Esophagus squamous epithelium (tissue), 4 donors: ENCODE results near the gene SUPT3H.

ENCODE experiments used
- POLR2A ChIP-seq, 4 donors: fragments of 450-650 bp; IDR thresholded peaks; one replicate each; pipeline ENCODE4 v1.6.1; 2017; ENCODE audit warnings: antibody characterized with exemption in 4 of 4, mild to moderate bottlenecking in 4 of 4, moderate library complexity in 3 of 4
- TF ChIP-seq, protein P1 (sequence below), 6 experiments: fragments of 450-650 bp in 4 of 6; fragments of 200-600 bp in 2 of 6; sonication (generic) in 2 of 6; IDR thresholded peaks; one replicate each; pipeline ENCODE4 v1.5.1; 2016 to 2019; ENCODE audit warnings: antibody characterized with exemption in 6 of 6, mild to moderate bottlenecking in 4 of 6, moderate library complexity in 4 of 6

DNA sequence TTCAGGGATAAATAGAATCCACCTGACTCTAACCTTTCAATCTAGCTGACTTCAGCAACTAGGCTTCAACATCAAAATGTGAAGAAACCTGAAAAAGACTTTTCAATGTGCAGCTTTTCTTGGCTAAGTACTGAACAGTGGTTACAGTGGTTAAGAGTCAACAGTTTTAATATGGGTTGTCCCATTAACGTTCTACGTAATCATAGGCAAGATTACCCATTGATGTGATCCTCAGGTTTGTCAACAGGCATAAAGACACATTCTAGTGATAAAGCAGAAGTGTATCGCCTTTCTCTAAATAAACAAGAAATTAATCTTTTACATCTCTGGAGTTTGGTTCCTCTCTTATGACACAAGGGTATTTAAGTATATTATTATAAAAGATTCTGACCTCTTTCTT lies 203.7 kb downstream of the SUPT3H start:
- TF ChIP-seq, protein P1, sequence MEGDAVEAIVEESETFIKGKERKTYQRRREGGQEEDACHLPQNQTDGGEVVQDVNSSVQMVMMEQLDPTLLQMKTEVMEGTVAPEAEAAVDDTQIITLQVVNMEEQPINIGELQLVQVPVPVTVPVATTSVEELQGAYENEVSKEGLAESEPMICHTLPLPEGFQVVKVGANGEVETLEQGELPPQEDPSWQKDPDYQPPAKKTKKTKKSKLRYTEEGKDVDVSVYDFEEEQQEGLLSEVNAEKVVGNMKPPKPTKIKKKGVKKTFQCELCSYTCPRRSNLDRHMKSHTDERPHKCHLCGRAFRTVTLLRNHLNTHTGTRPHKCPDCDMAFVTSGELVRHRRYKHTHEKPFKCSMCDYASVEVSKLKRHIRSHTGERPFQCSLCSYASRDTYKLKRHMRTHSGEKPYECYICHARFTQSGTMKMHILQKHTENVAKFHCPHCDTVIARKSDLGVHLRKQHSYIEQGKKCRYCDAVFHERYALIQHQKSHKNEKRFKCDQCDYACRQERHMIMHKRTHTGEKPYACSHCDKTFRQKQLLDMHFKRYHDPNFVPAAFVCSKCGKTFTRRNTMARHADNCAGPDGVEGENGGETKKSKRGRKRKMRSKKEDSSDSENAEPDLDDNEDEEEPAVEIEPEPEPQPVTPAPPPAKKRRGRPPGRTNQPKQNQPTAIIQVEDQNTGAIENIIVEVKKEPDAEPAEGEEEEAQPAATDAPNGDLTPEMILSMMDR (IDR thresholded peaks at IDR 0.05): no peak
- no peak for TF ChIP-seq POLR2A (IDR thresholded peaks at IDR 0.05)
